HG03039 (cell line): Measurements from ENCODE around the gene A3GALT2.

Experiments used
- ATAC-seq: cut with Tn5 transposase; IDR thresholded peaks from one replicate; pipeline ENCODE4 v1.9.1; 2021; ENCODE audit warnings: mild to moderate bottlenecking, moderate library complexity; ENCODE audit not compliant: unreplicated experiment

A3GALT2 gene

DNA sequence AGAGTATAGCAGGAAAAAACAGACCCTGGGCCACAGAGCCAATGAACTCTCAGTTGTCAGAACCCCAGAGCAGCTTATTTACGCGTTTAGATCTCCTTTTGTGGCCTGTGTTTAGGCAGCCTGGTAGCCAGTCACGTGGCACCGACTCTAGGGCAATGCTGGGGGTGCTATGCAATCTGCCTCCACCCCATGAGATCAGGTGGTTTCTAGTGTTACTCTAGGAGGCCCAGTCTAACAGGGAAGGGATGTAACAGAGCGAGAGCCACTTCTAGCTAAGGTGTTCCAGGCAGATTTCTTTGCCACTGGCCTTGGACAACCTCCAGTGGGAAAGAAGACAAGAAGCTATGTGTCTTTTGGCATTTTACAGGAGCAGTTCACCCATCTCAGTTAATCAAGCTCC is 12.0 kb upstream of the A3GALT2 start:
- no peak for ATAC-seq

DNA sequence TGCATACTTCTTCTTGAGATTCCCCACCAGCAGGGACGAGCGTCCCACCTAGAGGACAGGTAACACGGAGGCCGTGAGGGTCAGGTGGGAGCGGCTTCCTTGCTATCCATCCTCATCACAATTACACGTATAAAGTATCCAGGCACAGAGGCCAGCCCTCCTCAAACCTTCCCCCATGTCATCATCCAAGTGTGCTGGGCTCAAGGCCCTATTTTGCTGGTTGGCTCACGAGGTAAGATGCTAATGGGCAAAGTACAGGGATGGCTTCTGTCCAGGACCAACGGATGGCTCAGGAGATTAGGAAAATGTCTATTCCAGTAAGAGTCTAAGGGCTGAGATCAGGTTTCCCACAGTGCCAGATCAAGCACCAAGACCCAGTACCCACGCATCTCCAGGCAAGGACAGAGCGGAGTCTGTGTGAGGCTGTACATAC is 11.5 kb upstream of the A3GALT2 start:
- no peak for ATAC-seq

DNA sequence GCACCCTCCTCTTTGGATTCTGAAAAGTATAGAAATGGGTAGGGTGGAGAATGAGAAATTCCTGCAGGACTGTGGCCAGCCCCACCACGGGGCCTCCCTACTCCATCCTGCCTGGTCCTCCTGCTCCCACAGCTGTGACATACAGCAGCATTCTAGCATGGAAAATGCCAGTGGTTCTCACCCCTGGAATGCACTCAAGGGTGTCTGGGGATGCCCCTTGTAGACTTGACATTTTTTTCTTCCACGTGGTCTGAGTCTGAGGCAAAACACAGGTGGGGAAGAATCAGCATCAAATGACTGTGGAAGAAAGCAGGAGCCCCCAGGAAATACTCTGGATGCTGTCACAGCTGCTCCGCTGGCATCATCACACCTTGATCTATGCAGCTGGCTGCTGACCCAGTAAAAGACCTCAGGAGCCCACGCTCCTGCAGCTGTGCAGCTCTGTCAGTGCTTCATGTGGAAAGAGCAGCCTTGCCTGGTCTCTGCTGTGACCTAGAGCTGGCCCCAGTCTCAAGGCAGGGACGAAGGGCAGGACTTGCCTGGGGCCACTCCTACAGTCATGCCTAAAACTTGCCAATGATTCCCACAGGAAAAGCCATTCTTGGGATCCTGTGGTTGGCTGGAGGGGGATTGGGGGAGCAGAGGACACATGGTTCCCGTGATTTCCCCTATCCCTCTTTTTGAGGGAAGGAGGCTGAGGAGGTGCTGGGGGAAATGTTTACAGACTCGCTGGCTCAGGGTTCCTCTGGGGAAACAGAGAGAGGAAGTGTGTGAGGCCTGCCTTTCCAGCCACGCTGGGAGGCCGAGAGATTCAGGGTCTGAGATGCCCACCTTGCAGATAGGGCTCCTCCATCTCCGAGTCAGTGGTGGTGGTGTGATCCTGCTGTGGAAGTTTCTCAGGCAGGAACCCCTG is 10.8 kb upstream of the A3GALT2 start:
- ATAC-seq, result no peak

DNA sequence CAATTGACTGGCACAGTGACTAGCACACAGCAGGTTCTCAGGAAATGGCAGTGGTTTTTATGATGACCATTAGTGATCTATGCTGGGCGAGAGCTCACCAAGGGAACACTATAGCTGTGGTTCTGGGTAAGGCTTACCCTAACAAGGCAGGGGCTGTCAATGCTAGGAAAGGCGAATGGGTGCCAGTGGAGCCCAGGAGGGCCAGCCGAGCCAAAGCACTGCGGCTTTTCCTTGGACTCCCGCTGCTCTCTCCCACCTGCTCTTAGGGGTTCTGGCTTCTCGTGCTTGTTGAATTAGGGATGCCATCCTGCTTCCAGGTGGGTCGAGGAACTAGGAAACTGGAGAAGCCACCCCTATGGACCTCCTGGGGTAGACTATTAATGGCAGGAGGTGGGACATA is 10.0 kb upstream of the A3GALT2 start:
- ATAC-seq, result no peak

DNA sequence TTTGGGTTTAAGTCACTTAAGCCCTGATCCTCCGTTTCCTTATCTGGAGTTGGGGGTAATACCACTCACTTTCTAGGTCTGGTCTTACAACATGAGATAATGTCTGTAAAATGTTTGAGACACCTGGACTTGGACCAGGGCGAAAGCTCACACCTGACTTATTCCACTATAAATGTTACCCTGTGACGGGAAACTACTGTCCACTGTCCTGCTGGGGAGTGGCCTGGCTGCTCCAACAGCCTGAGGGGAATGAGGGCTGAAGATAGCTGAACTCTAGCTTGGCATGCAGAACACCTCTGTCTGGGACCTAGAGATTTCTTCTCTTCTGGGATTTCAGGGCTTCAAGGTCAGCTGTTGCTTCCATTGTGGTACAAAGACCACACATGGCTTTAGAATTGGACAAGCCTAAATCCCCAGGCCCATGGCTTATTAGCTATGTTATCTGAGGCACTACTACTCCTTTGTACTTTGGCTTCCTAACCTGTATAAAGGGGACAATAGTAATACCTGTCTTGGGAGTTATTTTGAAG is 9.5 kb upstream of the A3GALT2 start:
- ATAC-seq, result no peak

DNA sequence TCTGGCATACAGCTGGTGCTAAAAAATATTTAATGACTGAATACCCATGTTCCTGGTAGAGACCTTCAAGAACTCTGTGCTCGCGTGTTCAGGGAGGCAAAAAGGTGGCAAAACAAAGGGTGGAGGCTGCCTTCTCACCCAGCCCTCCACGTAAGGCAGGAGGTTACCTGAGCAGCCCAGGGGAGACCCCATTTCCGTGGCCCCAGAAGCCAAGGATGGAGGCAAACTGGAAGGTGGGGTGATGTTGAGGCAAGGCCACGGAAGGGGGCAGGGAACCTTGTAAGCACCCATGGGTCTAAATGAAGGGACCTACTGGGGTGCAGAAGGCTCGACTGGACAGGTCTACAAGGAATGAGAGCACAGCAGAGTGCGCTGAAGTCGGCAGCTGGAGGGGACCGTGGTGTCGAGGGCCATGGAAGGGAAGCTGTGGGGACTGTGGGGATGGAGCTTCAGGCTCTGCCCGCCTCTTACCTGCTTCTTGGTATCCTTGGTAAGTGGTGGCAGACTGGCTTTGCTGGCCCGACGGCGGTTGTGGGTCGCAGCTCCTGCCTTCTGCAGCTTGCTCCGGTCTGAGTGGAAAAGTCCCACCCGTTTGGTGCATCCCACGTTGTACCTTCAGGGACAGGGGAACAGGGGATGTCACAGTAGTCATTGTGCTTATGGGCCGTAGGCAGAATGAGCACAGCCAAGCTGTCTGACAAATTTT is 8.9 kb upstream of the A3GALT2 start:
- no peak for ATAC-seq

DNA sequence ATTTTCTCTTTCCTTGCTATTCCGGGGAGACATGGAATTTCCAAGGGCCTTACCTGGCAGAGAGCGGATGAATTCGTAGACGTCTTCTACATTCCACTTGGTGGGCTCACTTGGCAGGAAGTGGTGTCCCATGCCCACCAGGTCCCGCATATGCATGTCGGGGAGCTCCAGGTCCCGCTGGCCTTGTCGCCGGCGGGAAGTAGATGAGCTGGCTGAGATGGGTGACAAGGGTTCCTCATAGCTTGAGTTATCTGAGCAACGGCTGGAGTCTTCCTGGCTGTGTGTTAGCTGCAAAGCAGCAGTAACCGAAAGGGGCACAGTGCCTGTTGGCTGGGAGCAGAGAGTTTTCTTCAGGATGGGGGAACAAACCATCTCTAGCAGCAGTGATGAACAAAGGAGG is 7.9 kb upstream of the A3GALT2 start:
- ATAC-seq, result no peak

DNA sequence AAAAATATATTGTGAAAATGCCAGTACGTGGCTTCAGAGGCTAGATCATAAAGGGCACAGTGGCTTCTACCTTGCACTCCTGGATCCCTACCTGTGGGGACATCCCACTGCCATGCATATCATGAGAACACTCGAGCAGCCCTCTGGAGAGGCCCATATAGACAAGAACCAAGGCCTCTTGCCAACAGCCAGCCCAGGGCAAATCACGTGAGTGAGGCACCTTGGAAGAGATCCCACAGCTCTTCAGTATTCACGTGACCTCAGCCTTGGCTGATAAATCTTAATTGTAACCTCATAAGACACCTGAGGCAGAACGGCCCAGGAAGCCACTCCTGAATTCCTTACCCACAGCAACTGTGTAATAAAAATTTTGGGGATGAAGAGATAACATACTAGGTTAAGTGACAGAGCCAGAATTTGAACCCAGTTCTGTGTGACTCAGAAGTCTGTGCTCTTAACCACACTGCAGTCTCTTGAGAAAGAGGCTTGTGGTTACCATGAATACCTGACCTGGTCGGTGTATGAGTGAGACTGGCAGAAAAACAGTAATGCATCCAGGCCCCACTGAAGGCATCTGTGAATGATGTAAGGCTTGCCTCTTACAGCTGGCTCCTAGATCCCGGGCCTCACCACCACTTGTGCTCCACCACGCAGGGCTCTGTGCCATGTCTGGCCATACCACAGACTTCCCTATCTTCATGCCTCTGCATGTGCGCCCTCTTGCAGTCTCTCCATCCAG is 6.9 kb upstream of the A3GALT2 start:
- ATAC-seq, result no peak

DNA sequence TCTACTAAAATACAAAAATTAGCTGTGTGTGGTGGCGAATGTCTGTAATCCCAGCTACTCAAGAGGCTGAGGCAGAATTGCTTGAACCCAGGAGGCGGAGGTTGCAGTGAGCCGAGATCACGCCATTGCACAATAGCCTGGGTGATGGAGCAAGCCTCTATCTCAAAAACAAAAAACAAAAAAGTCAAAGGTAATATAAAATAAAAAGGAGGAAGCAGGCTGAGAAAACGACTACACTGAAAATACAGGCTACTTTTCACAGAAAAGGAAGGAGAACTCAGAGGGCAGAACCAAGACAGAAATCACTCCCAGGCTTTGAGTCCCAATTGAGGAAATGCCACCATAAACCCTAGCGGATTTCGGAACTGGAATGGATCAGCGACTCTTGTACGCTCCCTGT is 5.9 kb upstream of the A3GALT2 start:
- no peak for ATAC-seq

DNA sequence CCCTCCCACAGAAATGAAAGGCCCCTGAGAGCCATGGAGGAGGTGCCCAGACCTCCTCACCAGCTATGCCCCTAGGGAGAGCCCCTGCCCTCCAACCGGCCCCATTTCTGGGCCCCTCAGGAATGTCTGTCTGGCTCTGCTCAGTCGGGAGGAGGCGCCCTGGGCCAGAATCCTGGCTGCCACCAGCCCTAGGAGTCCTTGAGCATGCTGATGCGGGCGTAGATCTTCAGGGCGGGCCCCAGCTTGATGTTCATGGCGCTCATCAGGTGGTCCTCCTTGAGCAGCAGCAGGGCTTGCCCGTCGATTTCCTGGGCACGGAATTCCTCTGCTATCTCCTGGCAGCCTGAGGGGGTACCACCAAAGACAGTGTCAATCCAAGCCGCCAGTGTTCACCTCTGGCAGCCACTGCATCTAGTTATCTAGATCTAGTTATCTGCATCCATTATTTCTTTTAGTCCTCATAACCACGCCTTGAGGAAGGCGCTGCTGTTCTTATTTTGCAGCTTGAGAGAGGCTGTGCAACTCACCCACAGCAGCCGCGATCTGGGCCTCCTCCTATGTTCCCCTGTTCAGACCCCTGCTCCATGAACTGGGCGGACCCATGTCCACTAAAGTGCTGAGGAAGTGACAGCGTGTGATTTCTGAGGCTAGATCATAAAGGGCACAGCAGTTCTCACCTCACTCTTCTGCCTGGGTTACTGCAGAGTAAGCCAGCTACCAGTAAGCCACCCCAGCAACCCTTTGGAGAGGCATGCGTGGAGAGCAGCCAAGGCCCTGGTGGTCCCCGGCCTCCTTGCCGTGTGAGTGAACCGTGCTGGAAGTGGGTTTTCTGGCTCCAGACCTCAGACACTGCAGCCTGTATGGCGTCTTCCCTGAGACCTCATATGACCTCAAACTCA is 4.0 kb upstream of the A3GALT2 start:
- ATAC-seq, result no peak

DNA sequence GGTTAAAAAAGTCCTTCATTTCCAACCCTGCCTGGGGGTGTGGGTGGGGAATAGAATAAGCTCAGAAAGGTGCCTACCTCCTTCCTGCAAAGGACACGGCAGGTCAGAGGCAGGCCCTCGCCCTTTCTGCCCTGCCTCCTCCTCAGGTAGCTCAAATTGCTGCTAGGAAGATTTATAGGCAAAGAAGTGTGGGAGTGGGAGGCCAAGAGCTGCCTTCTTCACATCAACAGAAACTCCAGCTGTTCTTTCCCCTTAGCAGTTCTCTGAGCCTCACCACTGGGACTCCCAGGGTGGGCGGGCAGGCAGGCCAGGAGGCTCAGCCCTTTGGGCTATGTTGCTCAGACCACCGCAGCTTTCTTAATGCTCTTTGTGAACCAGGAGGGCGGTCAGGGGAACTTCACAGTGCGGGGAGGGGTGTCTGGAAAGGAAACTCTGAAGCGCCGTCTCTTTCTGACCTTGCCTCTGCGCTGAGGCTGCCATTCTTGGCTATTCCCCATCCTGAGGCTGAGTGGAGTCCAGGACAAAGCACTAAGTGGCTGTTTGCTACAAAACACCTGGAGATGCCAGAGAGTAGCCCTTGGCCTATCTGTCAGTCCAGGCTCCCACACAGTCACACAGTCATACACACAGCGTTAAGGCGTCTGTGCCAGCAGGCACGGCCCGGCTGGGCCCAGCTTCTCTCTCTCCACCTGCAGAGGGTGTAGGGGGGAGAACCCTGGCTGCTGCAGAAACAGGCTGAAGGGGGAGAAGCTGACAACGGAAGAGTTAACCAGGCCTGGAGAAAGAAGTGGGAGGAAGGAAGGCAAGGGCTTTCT is 3.0 kb upstream of the A3GALT2 start:
- no peak for ATAC-seq

DNA sequence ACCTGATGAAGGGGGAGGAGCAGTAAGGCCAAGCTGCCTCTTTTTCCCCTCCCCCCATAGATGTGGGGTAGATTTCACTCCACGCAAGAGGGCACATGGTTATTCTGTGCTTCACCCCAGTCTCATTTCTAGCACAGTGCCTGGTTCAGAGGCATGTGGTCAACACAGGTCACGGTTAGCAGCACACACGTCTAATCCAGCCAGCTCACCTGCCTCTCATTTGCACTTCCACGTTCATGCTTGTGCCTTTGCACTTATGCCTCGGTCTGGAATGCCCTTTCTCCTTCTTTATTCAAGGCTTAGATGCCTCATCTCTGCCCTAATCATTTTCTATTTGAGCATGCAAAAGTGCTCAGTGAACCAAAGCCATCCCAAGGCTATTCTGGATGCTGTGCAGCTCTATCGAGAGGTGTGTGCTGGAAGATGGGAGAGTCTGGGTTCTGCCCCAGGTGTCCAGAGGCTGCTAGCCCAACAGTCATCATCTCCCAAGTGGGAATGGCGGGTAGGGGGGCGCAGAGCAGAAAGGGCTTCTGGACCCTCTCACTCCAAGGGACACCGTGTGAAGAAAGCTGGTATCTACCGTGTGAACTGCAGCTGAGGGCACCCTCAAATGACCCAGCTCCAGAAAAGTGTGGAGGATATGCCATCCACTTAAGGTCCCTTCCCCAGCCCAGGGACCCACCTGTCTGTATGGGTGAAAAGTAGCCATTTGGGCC is 2.1 kb upstream of the A3GALT2 start:
- no peak for ATAC-seq

DNA sequence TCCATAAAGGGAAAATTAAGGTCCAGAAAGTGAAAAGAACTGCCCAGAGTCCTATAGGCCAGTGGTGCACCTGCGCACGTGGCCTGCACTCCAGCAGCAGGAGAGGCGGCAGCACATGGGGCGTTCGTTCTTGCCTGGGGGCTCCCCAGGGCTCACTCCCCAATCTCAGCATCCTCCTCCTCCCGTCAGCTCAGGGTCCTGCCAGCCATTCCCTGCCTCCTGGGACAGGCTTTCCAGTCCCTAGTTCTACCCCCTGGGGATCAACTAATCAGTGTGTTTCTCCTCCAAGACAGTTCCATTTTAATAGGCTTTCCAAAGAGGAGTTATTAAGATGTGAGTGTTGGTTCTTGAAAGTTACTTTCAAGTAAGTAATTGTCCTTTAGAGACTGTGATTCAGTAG is 1.2 kb upstream of the A3GALT2 start:
- ATAC-seq, result no peak

DNA sequence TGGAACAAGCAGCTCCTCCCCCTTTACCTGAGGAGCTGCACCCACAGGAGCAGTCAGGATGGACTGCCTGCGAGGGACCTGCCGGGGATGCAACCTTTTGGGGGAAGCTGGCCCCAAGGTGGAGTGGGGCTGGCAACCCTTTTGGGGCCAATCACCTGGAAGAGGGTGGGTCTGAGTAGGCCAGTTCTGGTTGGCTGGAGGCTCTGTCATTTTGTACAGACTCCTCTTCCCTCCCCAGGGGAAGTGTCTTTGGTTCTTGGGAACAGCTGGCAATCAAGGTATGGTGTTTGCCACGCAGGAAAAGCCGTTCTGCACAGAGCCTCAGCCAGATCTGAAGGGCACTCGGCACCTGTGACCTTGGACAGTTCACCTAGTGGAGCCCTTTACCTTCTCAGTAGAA is 280 bp upstream of the A3GALT2 start:
- ATAC-seq, result no peak

DNA sequence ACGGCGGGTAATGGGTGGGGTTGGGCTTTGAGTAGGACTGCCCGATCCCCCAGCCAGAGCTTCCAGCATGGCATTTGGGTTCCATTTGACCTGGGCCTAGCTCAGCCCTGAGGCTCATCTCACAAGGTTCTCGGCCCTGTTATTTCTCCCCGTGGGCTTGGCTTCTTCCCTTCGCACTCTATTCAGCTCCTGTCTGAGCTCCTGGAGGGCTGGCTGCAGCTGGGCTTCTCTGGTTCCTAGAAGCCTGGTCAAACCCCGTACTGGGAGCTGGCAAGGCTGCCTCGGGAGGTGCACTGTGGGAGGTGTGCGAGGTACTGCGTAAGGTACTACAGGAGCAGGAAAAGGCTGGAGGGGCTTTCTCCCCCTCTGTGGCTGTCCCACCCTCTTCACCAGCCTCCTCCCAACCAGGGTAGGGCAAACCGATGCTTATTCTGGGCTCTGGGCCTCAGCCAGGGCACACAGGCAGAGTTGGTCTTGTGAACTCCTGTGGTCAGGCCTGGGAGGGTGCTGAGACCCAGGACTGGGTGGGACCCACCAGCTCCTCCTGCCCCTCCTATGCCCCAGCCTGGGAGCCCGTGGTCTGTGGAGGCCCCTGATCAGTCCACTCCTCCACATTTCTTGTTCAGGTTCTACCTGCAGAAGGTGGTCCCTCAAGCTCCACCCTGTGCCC is 814 bp downstream of the A3GALT2 start:
- no peak for ATAC-seq

DNA sequence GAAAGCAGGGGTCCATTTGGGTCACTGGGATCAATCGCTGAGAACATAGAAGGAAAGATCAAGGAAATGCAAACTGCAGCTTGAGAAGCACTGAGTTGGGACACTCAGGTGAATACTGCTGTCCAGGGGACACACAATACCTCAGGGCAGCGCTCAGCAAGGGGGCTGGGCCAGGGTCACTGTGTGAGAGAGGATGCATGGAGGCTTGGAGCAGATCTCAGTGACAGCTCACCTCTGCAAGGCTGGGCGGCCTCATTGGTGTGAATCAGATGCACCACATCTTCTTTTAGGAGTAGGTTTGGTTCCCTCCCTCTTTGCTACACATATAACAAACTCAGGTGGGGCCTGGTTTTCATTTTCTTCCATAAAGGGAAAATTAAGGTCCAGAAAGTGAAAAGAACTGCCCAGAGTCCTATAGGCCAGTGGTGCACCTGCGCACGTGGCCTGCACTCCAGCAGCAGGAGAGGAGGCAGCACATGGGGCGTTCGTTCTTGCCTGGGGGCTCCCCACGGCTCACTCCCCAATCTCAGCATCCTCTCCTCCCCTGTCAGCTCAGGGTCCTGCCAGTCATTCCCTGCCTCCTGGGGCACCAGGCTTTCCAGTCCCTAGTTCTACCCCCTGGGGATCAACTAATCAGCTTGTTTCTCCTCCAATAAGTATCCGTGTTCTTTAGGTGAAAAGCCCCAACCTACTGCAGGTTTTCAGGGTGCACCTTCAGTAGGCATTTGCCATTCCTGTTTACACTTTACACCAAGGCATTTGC is 1.5 kb downstream of the A3GALT2 start:
- ATAC-seq, result no peak

DNA sequence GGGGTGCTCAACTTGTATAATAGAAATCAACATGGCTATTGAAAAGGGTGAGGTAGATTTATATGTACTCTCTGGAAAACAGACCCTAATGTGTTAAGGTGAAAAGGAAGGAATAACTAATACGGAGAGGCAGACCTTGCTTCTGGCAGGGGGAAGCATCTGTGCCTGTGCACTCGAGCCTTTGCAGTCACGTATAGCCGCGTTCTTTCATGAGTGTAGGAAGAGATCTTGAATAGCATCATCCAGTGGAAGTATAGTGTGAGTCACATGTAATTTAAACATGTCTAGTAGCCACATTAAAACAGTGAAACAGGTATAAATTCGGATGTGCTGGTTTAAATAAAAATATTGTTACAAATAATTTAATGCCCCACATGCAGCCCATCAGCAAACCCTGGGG is 3.0 kb downstream of the A3GALT2 start:
- no peak for ATAC-seq

DNA sequence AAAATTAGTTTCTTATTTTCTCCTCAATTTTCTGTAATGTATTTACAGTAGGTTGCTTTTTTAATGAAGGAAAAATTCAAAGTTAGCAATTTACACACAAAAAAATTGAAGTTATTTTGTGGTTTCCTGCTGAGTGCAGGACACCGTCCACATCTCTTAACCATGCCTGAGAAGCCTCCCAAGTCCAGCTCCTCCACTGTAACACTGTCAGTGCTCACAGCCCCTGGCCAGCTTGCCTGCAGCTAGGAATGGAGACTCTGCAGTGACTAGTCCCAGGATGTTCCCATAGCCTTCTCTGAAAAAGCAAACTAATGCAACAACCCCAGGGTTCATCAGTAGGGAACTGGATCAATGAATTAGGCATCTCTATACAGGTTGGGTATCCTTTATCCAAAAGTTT is 3.5 kb downstream of the A3GALT2 start:
- no peak for ATAC-seq
